ENCODE data around the gene LRP1B. TPM values are rescaled to one million over a fixed set of nuclear protein-coding genes. Genes with fewer than 3 reads are reported as not detected.
"Not testable (repeated sequence)": the region's sequence is repeated elsewhere in the genome, so short reads cannot be mapped to it uniquely, and the experiment has no call there.

LRP1B gene
- total and polyA plus RNA-seq, 7 experiments from 2014 or later = 0.10 TPM; not detected in 6

GRCh38 chr2:140555701-140556100, 1575.1 kb downstream of the LRP1B start:
- intact Hi-C loops (cut with micrococcal nuclease) = no loop called here
- H3K4me3 Mint-ChIP-seq = no peak overlapping the region
- H3K9me3 ChIP-seq (ENCODE audit: control insufficient read depth in 2 of 3, low read length in 3 of 3) = no peaks in the 10 kb centered on the region
- ATAC-seq (no peak), DNase-seq (no peak)
- CTCF ChIA-PET = no interaction called here
- no peaks in the 10 kb centered on the region for H3K27me3 Mint-ChIP-seq
- H3K4me3 ChIP-seq (ENCODE audit: low read length) = no peak overlapping the region
- POLR2A ChIA-PET = no interaction called here
- no peaks in the 10 kb centered on the region for H3K4me1 Mint-ChIP-seq
- no peaks in the 10 kb centered on the region for H3K4me1 ChIP-seq (ENCODE audit: control insufficient read depth in 2 of 2, insufficient read depth in 2 of 2, low read length in 2 of 2)
- H3K27ac ChIP-seq (ENCODE audit: low read depth, low read length) = no peak overlapping the region
- peaks cover 0 to 23% (median 2%) of the 10 kb centered on the region in 11 donors for H3K9me3 Mint-ChIP-seq
- no peaks in the 10 kb centered on the region for H3K36me3 ChIP-seq (ENCODE audit: control insufficient read depth in 2 of 3, insufficient read depth in 3 of 3, low read length in 3 of 3)
- H3K36me3 Mint-ChIP-seq = no peaks in the 10 kb centered on the region
- H3K27me3 ChIP-seq (ENCODE audit: control insufficient read depth in 2 of 2, insufficient read depth in 2 of 2, low read length in 2 of 2) = no peaks in the 10 kb centered on the region
- no peak overlapping the region for H3K27ac Mint-ChIP-seq

- no peak overlapping the region for H3K4me3 ChIP-seq (ENCODE audit: low read length)
- no peaks in the 10 kb centered on the region for H3K4me1 Mint-ChIP-seq
- H3K27ac ChIP-seq (ENCODE audit: low read depth, low read length) = no peak overlapping the region
- ATAC-seq (no peak), DNase-seq (no peak)
- H3K36me3 Mint-ChIP-seq = no peaks in the 10 kb centered on the region
- H3K9me3 Mint-ChIP-seq = peaks cover 0 to 19% (median 2%) of the 10 kb centered on the region in 11 donors
- POLR2A ChIA-PET = no interaction called here
- no peaks in the 10 kb centered on the region for H3K27me3 Mint-ChIP-seq
- intact Hi-C loops (cut with micrococcal nuclease) = no loop called here
- no peaks in the 10 kb centered on the region for H3K9me3 ChIP-seq (ENCODE audit: control insufficient read depth in 2 of 3, low read length in 3 of 3)
- no peaks in the 10 kb centered on the region for H3K36me3 ChIP-seq (ENCODE audit: control insufficient read depth in 2 of 3, insufficient read depth in 3 of 3, low read length in 3 of 3)
- no peaks in the 10 kb centered on the region for H3K27me3 ChIP-seq (ENCODE audit: control insufficient read depth in 2 of 2, insufficient read depth in 2 of 2, low read length in 2 of 2)
- no peaks in the 10 kb centered on the region for H3K4me1 ChIP-seq (ENCODE audit: control insufficient read depth in 2 of 2, insufficient read depth in 2 of 2, low read length in 2 of 2)
- CTCF ChIA-PET = no interaction called here
- no peak overlapping the region for H3K27ac Mint-ChIP-seq
- no peak overlapping the region for H3K4me3 Mint-ChIP-seq
These were observed 1578.2 kb downstream of the LRP1B start for GRCh38 chr2:140552634-140553033.

- intact Hi-C loops (cut with micrococcal nuclease) = no loop called here
- DNase-seq = no peak
- Mint-ChIP-seq H3K27ac (no peak overlapping the region), H3K9me3 (peaks cover 0 to 14% (median 2%) of the 10 kb centered on the region in 11 donors), H3K27me3 (no peaks in the 10 kb centered on the region), H3K4me1 (no peaks in the 10 kb centered on the region), H3K36me3 (no peaks in the 10 kb centered on the region), H3K4me3 (no peak overlapping the region)
- no peaks in the 10 kb centered on the region for H3K4me1 ChIP-seq (ENCODE audit: control insufficient read depth in 2 of 2, insufficient read depth in 2 of 2, low read length in 2 of 2)
- no peaks in the 10 kb centered on the region for H3K27me3 ChIP-seq (ENCODE audit: control insufficient read depth in 2 of 2, insufficient read depth in 2 of 2, low read length in 2 of 2)
- H3K4me3 ChIP-seq (ENCODE audit: low read length) = no peak overlapping the region
- no peak overlapping the region for H3K27ac ChIP-seq (ENCODE audit: low read depth, low read length)
- ATAC-seq = no peak
- CTCF ChIA-PET = no interaction called here
- H3K36me3 ChIP-seq (ENCODE audit: control insufficient read depth in 2 of 3, insufficient read depth in 3 of 3, low read length in 3 of 3) = no peaks in the 10 kb centered on the region
- POLR2A ChIA-PET = no interaction called here
- H3K9me3 ChIP-seq (ENCODE audit: control insufficient read depth in 2 of 3, low read length in 3 of 3) = no peaks in the 10 kb centered on the region
These were observed 1579.5 kb downstream of the LRP1B start for GRCh38 chr2:140551287-140551686.

GRCh38 chr2:140550821-140551220, 1580.0 kb downstream of the LRP1B start:
- H3K4me3 ChIP-seq (ENCODE audit: low read length) = no peak overlapping the region
- DNase-seq = no peak
- POLR2A ChIA-PET = no interaction called here
- no peaks in the 10 kb centered on the region for H3K36me3 Mint-ChIP-seq
- CTCF ChIA-PET = no interaction called here
- H3K36me3 ChIP-seq (ENCODE audit: control insufficient read depth in 2 of 3, insufficient read depth in 3 of 3, low read length in 3 of 3) = no peaks in the 10 kb centered on the region
- H3K27ac Mint-ChIP-seq = no peak overlapping the region
- H3K27me3 ChIP-seq (ENCODE audit: control insufficient read depth in 2 of 2, insufficient read depth in 2 of 2, low read length in 2 of 2) = no peaks in the 10 kb centered on the region
- no peaks in the 10 kb centered on the region for H3K4me1 Mint-ChIP-seq
- no peaks in the 10 kb centered on the region for H3K4me1 ChIP-seq (ENCODE audit: control insufficient read depth in 2 of 2, insufficient read depth in 2 of 2, low read length in 2 of 2)
- no peak overlapping the region for H3K4me3 Mint-ChIP-seq
- H3K27me3 Mint-ChIP-seq = no peaks in the 10 kb centered on the region
- ATAC-seq = no peak
- no peaks in the 10 kb centered on the region for H3K9me3 ChIP-seq (ENCODE audit: control insufficient read depth in 2 of 3, low read length in 3 of 3)
- H3K9me3 Mint-ChIP-seq = peaks cover 0 to 18% (median 2%) of the 10 kb centered on the region in 11 donors
- intact Hi-C loops (cut with micrococcal nuclease) = no loop called here
- H3K27ac ChIP-seq (ENCODE audit: low read depth, low read length) = no peak overlapping the region

- H3K27me3 Mint-ChIP-seq; H3K4me3 Mint-ChIP-seq; H3K36me3 ChIP-seq (ENCODE audit: control insufficient read depth in 2 of 3, insufficient read depth in 3 of 3, low read length in 3 of 3); H3K36me3 Mint-ChIP-seq; intact Hi-C loops (cut with micrococcal nuclease); POLR2A ChIA-PET; H3K4me1 ChIP-seq (ENCODE audit: control insufficient read depth in 2 of 2, insufficient read depth in 2 of 2, low read length in 2 of 2); H3K27ac Mint-ChIP-seq; H3K4me3 ChIP-seq (ENCODE audit: low read length); H3K27ac ChIP-seq (ENCODE audit: low read depth, low read length); H3K4me1 Mint-ChIP-seq; H3K9me3 ChIP-seq (ENCODE audit: control insufficient read depth in 2 of 3, low read length in 3 of 3); CTCF ChIA-PET; ATAC-seq; H3K27me3 ChIP-seq (ENCODE audit: control insufficient read depth in 2 of 2, insufficient read depth in 2 of 2, low read length in 2 of 2); DNase-seq: not testable (repeated sequence)
- H3K9me3 Mint-ChIP-seq = peaks cover 0 to 28% (median 5%) of the 10 kb centered on the region in 11 donors
These were observed 1586.0 kb downstream of the LRP1B start for GRCh38 chr2:140544769-140545168.

- Mint-ChIP-seq H3K4me1 (no peaks in the 10 kb centered on the region), H3K27ac (no peak overlapping the region), H3K36me3 (no peaks in the 10 kb centered on the region), H3K27me3 (no peaks in the 10 kb centered on the region), H3K4me3 (no peak overlapping the region), H3K9me3 (peaks cover 0 to 28% (median 4%) of the 10 kb centered on the region in 11 donors)
- no peak for ATAC-seq
- no peaks in the 10 kb centered on the region for H3K9me3 ChIP-seq (ENCODE audit: control insufficient read depth in 2 of 3, low read length in 3 of 3)
- ChIA-PET POLR2A (no interaction called here), CTCF (no interaction called here)
- H3K36me3 ChIP-seq (ENCODE audit: control insufficient read depth in 2 of 3, insufficient read depth in 3 of 3, low read length in 3 of 3) = no peaks in the 10 kb centered on the region
- no peak for DNase-seq
- intact Hi-C loops (cut with micrococcal nuclease) = no loop called here
- H3K4me1 ChIP-seq (ENCODE audit: control insufficient read depth in 2 of 2, insufficient read depth in 2 of 2, low read length in 2 of 2) = no peaks in the 10 kb centered on the region
- H3K27ac ChIP-seq (ENCODE audit: low read depth, low read length) = no peak overlapping the region
- H3K27me3 ChIP-seq (ENCODE audit: control insufficient read depth in 2 of 2, insufficient read depth in 2 of 2, low read length in 2 of 2) = no peaks in the 10 kb centered on the region
- no peak overlapping the region for H3K4me3 ChIP-seq (ENCODE audit: low read length)
These were observed 1588.2 kb downstream of the LRP1B start for GRCh38 chr2:140542627-140543026.

- POLR2A ChIA-PET = no interaction called here
- H3K27ac ChIP-seq (ENCODE audit: low read depth, low read length) = no peak overlapping the region
- no peak overlapping the region for H3K4me3 Mint-ChIP-seq
These were observed 1591.5 kb downstream of the LRP1B start for GRCh38 chr2:140539242-140539875.

More at GRCh38 chr2:140539242-140539875, 1591.5 kb downstream of the LRP1B start:
- no peak overlapping the region for H3K4me3 ChIP-seq (ENCODE audit: low read length)
- no peaks in the 10 kb centered on the region for H3K36me3 ChIP-seq (ENCODE audit: control insufficient read depth in 2 of 3, insufficient read depth in 3 of 3, low read length in 3 of 3)
- Mint-ChIP-seq H3K27me3 (no peaks in the 10 kb centered on the region), H3K36me3 (no peaks in the 10 kb centered on the region), H3K27ac (no peak overlapping the region), H3K4me1 (no peaks in the 10 kb centered on the region), H3K9me3 (peaks cover 0 to 13% (median 3%) of the 10 kb centered on the region in 11 donors)
- no peaks in the 10 kb centered on the region for H3K4me1 ChIP-seq (ENCODE audit: control insufficient read depth in 2 of 2, insufficient read depth in 2 of 2, low read length in 2 of 2)
- DNase-seq (no peak), ATAC-seq (no peak)
- H3K9me3 ChIP-seq (ENCODE audit: control insufficient read depth in 2 of 3, low read length in 3 of 3) = no peaks in the 10 kb centered on the region
- intact Hi-C loops (cut with micrococcal nuclease) = no loop called here
- CTCF ChIA-PET = no interaction called here
- H3K27me3 ChIP-seq (ENCODE audit: control insufficient read depth in 2 of 2, insufficient read depth in 2 of 2, low read length in 2 of 2) = no peaks in the 10 kb centered on the region

Measured in naive thymus-derived CD4-positive, alpha-beta T cell (primary cell).